CD4-positive, alpha-beta T cell (primary cell): ENCODE results near the gene FRMD8. TPM values are rescaled to one million over a fixed set of nuclear protein-coding genes. Genes with fewer than 3 reads are reported as not detected.

Experiments used
- ATAC-seq: fragments of 200-7000 bp; cut with Tn5 transposase; one replicate; pipeline ENCODE4 v1.10.0; 2022; ENCODE audit warnings: mild to moderate bottlenecking; ENCODE audit not compliant: poor library complexity
- CTCF ChIA-PET: fragments of 350-600 bp; sonication (Branson Sonifier 250); formaldehyde crosslinking; loops from one replicate; lab custom pipeline; 2021; ENCODE audit warnings: antibody characterized with exemption, inconsistent platforms; lab: Charles Lee
- POLR2A ChIA-PET: fragments of 350-600 bp; sonication (Branson Sonifier 250); formaldehyde crosslinking; loops from one replicate; lab custom pipeline; 2021; ENCODE audit warnings: antibody characterized with exemption, inconsistent platforms; lab: Charles Lee
- DNase-seq, 14 experiments: peaks; one replicate each; pipeline ENCODE4 v3.0.0-alpha.2; 2013 to 2020; ENCODE audit warnings: mixed read lengths in 2 of 14
- H3K27ac ChIP-seq, 2 donors: one replicate each; pipeline versions ENCODE4 v1.5.1 to v1.7.0; 2013; ENCODE audit warnings: low read length in 2 of 2, low read depth in 1 of 2, mild to moderate bottlenecking in 1 of 2
- H3K27me3 ChIP-seq, 2 experiments: 1 replicate in 1 of 2; 2 replicates in 1 of 2; pipeline versions ENCODE4 v1.6.1 to v1.7.0; 2013; ENCODE audit warnings: low read length in 2 of 2, control low read depth in 1 of 2, mild to moderate bottlenecking in 1 of 2, moderate library complexity in 1 of 2; ENCODE audit not compliant: insufficient read depth in 2 of 2, control insufficient read depth in 1 of 2
- H3K36me3 ChIP-seq: one replicate; pipeline ENCODE4 v1.6.1; 2013; ENCODE audit warnings: low read length, control low read depth; ENCODE audit not compliant: insufficient read depth
- H3K4me1 ChIP-seq: one replicate; pipeline ENCODE4 v1.6.1; 2013; ENCODE audit warnings: low read length, control low read depth; ENCODE audit not compliant: insufficient read depth
- H3K4me3 ChIP-seq: one replicate; pipeline ENCODE4 v1.5.1; 2013; ENCODE audit warnings: mild to moderate bottlenecking, low read length, moderate library complexity
- H3K9me3 ChIP-seq, 2 experiments: 1 replicate in 1 of 2; 2 replicates in 1 of 2; pipeline versions ENCODE4 v1.6.1 to v1.7.0; 2013; ENCODE audit warnings: low read length in 2 of 2, mild to moderate bottlenecking in 2 of 2, control low read depth in 1 of 2, moderate library complexity in 1 of 2; ENCODE audit not compliant: control insufficient read depth in 1 of 2, insufficient read depth in 1 of 2
- H3K27ac Mint-ChIP-seq: one replicate; pipeline ENCODE4 v1.8.0; 2020; ENCODE audit warnings: mixed read lengths
- H3K27me3 Mint-ChIP-seq: one replicate; pipeline ENCODE4 v1.8.0; 2021; ENCODE audit warnings: mixed read lengths
- H3K36me3 Mint-ChIP-seq: one replicate; pipeline ENCODE4 v1.8.0; 2021; ENCODE audit warnings: low read depth, mixed read lengths
- H3K4me1 Mint-ChIP-seq: one replicate; pipeline ENCODE4 v1.8.0; 2021; ENCODE audit warnings: low read depth, mixed read lengths
- H3K4me3 Mint-ChIP-seq: one replicate; pipeline ENCODE4 v1.8.0; 2020; ENCODE audit warnings: mild to moderate bottlenecking, mixed read lengths
- H3K9me3 Mint-ChIP-seq: one replicate; pipeline ENCODE4 v1.8.0; 2020; ENCODE audit warnings: mixed read lengths
- intact Hi-C, 2 experiments: fragments of 100-400 bp; cut with DNase I in 1 of 2; cut with micrococcal nuclease in 1 of 2; formaldehyde crosslinking; loops; one replicate each; pipeline versions ENCODE4 v1.15.1 to v1.9.0; 2023 to 2025; cut with DNase I, micrococcal nuclease
- total RNA-seq, 174 experiments: library from RNA in 2 of 174; stranded (reverse) in 2 of 174; gene quantifications; one replicate each; pipeline ENCODE4 v1.2.3 and lab custom pipeline; 2021 to 2026
- TF ChIP-seq, protein P1 (sequence below): fragments of 200-600 bp; IDR thresholded peaks from one replicate; pipeline ENCODE4 v1.8.0; 2022; ENCODE audit warnings: antibody characterized with exemption, mild to moderate bottlenecking

The FRMD8 gene
- total RNA-seq, 2 experiments from 2014 or later: 19.4 to 25.3 TPM

DNA sequence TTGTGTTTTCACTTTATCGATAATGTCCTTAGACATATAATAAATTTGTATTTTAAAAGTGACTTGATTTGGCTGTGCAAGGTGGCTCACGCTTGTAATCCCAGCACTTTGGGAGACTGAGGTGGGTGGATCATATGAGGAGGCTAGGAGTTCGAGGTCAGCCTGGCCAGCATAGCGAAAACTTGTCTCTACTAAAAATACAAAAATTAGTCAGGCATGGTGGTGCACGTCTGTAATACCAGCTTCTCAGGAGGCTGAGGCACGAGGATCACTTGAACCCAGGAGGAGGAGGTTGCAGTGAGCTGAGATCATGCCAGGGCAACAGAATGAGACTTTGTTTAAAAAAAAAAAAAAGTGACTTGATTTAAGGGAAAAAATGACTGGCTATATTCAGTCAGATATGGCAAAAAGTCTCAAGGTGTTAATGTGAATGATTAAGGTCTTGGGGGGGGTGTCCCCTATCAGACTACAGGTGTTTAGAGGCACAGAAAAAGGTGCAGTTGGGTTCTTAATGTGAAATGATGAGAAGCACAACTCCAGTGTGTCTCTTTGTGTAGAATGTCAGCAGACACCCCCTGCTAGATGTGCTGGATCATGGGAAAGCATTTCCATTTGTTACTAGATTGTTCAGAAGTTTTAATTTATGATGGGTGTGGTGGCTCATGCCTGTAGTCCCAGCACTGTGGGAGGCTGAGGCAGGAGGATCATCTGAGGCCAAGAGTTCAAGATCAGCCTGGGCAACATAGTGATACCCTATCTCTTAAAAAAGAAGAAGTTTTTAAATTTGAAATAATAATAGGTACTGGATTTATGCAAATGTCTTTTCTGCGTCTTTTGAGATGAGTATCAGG, 53.1 kb downstream of the FRMD8 start:
- intact Hi-C loops: no loop called here
- DNase-seq (peak in 1 of 14 experiments; percentile 15), ATAC-seq (no peak)
- Histone ChIP-seq H3K27ac (no peak overlapping the region), H3K36me3 (peaks cover 70% of the 10 kb centered on the region), H3K4me3 (no peak overlapping the region), H3K9me3 (no peaks in the 10 kb centered on the region), H3K4me1 (peaks cover 63% of the 10 kb centered on the region), H3K27me3 (no peaks in the 10 kb centered on the region)
- CTCF ChIA-PET: no interaction called here
- Mint-ChIP-seq H3K4me3 (no peak overlapping the region), H3K36me3 (peaks cover 71% of the 10 kb centered on the region), H3K9me3 (no peaks in the 10 kb centered on the region), H3K27ac (peak overlapping the region; percentile 59), H3K4me1 (peaks cover 73% of the 10 kb centered on the region), H3K27me3 (no peaks in the 10 kb centered on the region)
- POLR2A ChIA-PET: interaction anchor here (0.7 to 2.7 kb wide), 3 partner anchors 9 to 58 kb away, joined by 3 to 8 read pairs (median 4); partner anchors contain the start of gene NEAT1
- TF ChIP-seq, protein P1, sequence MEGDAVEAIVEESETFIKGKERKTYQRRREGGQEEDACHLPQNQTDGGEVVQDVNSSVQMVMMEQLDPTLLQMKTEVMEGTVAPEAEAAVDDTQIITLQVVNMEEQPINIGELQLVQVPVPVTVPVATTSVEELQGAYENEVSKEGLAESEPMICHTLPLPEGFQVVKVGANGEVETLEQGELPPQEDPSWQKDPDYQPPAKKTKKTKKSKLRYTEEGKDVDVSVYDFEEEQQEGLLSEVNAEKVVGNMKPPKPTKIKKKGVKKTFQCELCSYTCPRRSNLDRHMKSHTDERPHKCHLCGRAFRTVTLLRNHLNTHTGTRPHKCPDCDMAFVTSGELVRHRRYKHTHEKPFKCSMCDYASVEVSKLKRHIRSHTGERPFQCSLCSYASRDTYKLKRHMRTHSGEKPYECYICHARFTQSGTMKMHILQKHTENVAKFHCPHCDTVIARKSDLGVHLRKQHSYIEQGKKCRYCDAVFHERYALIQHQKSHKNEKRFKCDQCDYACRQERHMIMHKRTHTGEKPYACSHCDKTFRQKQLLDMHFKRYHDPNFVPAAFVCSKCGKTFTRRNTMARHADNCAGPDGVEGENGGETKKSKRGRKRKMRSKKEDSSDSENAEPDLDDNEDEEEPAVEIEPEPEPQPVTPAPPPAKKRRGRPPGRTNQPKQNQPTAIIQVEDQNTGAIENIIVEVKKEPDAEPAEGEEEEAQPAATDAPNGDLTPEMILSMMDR: no peak

DNA sequence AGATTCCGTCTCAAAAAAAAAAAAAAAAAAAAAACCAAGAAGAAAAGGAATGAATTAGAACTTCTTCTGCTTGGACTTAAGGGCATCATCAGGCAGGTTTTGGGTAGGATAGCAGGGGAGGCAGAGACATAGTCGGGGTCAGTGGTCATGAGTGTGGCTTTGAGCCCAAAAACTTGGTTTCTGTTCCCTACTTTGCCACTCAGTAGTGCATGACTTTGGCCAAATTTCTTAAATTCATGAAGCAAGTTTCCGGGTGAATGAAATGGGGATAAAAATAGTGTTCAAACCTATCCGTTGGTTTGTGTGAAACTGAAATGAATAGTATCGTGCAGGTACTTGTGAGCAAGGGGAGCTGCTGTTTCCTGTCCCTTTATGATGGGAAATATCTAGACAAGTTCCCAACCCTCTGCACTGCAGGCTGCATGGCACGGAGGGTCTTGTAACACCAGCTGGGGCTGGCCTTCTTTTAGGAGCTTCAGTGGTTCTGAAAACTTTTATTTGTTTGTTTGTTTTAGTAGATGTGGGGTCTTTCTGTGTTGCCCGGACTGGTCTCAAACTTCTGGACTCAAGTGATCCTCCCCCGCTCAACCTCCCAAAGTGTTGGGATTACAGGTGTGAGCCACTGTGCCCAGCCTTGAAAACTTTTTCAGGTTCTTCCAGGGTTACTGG, 54.5 kb downstream of the FRMD8 start:
- intact Hi-C loops: no loop called here
- Mint-ChIP-seq H3K27me3 (no peaks in the 10 kb centered on the region), H3K4me3 (no peak overlapping the region), H3K4me1 (peaks cover 59% of the 10 kb centered on the region), H3K9me3 (no peaks in the 10 kb centered on the region), H3K36me3 (peaks cover 64% of the 10 kb centered on the region), H3K27ac (peak overlapping the region; percentile 74)
- TF ChIP-seq, protein P1: no peak
- ChIA-PET CTCF (no interaction called here), POLR2A (interaction anchor here (0.7 to 3.0 kb wide), 7 partner anchors 11 to 66 kb away, joined by 3 to 25 read pairs (median 5); partner anchors contain the start of genes MALAT1 and NEAT1)
- Histone ChIP-seq H3K36me3 (peaks cover 65% of the 10 kb centered on the region), H3K27ac (no peak overlapping the region), H3K27me3 (no peaks in the 10 kb centered on the region), H3K9me3 (no peaks in the 10 kb centered on the region), H3K4me3 (no peak overlapping the region), H3K4me1 (peaks cover 55% of the 10 kb centered on the region)
- ATAC-seq (peak; percentile 14), DNase-seq (peak in 3 of 14 experiments; percentile 14 to 33 (median 29))

DNA sequence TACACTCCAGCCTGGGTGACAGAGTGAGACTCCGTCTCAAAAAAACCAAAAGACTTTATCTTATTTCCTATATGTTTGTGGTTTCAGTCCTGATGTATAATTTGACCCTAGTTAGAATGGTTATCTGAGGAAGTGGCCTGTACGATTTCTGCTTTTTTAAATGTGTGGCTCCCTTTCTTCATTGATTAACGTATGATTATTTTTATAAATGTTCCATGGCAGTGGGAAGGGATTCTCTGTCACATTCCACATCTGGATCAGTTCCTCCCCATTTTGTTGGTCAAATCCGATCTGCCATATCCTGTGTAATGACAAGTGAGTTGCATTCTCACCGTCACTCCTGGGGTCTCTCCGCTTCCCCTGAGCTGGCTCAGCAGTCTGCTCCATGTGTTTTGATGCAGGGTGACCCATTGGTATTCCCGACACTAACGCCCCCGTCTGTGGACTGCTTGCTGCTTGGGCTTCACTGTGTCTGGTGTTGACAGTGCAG, 56.5 kb downstream of the FRMD8 start:
- CTCF ChIA-PET: no interaction called here
- no peak for ATAC-seq
- no peaks in the 10 kb centered on the region for H3K27me3 Mint-ChIP-seq
- H3K4me3 Mint-ChIP-seq: no peak overlapping the region
- intact Hi-C loops: no loop called here
- H3K4me1 ChIP-seq: peaks cover 45% of the 10 kb centered on the region
- peaks cover 50% of the 10 kb centered on the region for H3K36me3 ChIP-seq
- peak overlapping the region; percentile 51 for H3K27ac Mint-ChIP-seq
- H3K27ac ChIP-seq: no peak overlapping the region
- H3K4me3 ChIP-seq: no peak overlapping the region
- DNase-seq: peak in 1 of 14 experiments; percentile 14
- POLR2A ChIA-PET: interaction anchor here (1.7 to 3.0 kb wide), 4 partner anchors 27 to 64 kb away, joined by 4 to 25 read pairs (median 6); partner anchors contain the start of gene MALAT1
- no peaks in the 10 kb centered on the region for H3K9me3 Mint-ChIP-seq
- no peaks in the 10 kb centered on the region for H3K9me3 ChIP-seq
- H3K27me3 ChIP-seq: no peaks in the 10 kb centered on the region
- H3K4me1 Mint-ChIP-seq: peaks cover 45% of the 10 kb centered on the region
- TF ChIP-seq, protein P1: no peak
- peaks cover 49% of the 10 kb centered on the region for H3K36me3 Mint-ChIP-seq
